NCI-H2196 (cell line): ENCODE data around the gene ARL13B.
"Not testable (repeated sequence)": the region's sequence is repeated elsewhere in the genome, so short reads cannot be mapped to it uniquely, and the experiment has no call there.

ENCODE experiments used
- DNase-seq: peaks from one replicate; lab custom pipeline; 2025; ENCODE audit not compliant: unreplicated experiment; lab: John Stamatoyannopoulos, UW

ARL13B gene

GRCh38 chr3:93979850-93980676 is at the start of gene ARL13B:
Gene ARL13B (plus strand): TSS chr3:93980155. CDS start chr3:93980424, 269 bp downstream.
- peak; percentile 100 for DNase-seq

GRCh38 chr3:93931597-93932229 is 48.2 kb upstream of the ARL13B start:
- no peak for DNase-seq

DNA sequence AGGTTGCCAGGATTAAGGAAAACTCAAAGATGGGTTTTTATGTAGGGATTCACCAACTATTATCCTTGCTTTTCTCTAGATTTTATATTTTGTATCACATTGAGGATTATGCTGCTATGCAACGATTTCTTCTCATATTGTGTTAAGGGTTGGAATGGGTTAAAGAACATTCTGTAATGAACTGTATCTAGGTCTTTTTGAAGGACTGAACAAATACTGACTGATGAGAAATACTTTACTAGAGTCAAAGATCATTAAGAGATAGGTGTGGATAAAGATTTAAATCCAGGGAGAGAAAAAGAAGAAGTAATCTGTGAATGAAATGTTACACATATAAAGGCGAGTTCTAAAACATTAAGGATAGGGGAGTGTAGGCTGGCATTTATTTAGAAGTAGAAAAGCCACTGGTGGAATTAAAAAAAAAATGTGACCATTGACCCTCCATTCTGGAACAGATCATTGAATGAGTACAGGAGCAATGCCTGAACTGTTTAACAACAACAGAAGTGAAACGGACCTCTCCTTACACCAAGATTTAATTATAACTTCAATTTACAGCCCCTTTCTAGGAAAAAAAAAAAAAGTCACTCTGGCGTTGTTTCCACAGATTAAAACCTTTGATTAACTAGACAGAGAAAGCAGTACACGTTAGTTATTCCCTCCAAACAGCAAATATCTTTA is 45.4 kb upstream of the ARL13B start:
- DNase-seq, result no peak

GRCh38 chr3:93936549-93936948 is 43.4 kb upstream of the ARL13B start:
- DNase-seq, result no peak

GRCh38 chr3:93937485-93937884 is 42.5 kb upstream of the ARL13B start:
- not testable (repeated sequence) for DNase-seq

DNA sequence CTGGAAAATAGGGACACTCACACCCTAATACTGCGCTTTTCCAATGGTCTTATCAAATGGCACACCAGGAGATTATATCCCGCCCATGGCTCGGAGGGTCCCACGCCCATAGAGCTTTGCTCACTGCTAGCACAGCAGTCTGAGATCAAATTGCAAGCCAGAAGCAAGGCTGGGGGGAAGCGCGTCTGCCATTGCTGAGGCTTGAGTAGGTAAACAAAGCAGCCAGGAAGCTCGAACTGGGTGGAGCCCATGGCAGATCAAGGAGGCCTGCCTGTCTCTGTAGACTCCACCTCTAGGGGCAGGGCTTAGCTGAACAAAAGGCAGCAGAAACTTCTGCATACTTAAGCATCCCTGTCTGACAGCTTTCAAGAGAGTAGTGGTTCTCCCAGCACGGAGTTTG is 30.0 kb upstream of the ARL13B start:
- not testable (repeated sequence) for DNase-seq

DNA sequence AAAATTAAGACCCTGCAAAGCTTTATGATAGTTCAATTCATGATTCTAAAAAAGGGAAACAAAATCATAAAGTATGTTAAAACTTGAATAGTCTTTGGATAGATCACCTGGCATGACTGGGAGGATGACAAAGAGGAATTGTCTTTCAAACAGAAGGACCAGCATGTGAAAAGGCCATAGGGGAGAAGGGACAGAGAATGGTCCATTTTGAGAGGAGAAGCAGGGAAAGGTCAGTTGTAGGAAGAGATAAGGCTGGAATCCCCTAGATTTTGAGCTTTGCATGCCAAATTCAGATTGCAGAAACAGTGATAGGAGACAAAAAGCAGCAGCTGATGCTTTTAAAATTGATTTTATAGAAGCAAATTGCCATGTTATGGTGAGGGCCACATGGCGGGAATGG is 18.9 kb upstream of the ARL13B start:
- DNase-seq, result no peak

DNA sequence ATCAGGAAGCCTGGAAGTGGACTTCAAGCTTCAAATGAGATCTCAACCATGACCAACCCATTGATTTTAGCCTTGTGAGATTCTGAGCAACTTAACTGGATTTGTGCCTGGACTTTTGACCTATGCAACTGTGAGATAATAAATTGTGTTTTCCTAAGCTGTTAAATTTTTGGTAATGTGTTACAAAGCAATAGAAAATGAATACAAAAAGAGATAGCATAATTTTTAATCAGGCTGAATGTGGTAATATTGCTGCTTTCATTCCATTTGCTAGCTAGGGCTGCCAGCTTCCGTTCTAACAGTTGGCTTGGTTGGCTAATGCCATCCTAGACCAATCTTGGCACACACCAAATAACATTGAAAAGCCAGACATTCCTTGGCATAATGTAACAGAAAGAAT is 18.5 kb upstream of the ARL13B start:
- DNase-seq, result no peak

DNA sequence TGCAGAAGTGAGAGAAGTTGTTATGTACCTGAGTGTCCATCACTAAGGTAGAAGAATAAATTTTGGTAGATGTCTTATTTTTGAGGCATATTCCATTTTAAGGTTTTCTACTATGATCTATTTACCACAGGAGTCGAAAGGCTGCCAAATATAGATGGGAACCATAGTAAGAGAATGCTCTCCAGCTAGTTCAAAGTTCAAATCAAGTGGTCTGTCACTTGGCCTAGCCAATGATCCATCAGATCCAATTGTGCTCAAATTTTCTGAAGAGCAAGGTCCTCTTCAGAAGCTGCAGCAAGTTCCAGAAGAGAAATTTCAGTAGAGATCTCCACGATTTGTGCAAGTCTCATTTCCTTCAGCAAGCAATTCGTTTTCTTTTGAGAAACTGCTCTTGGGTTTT is 17.2 kb upstream of the ARL13B start:
- no peak for DNase-seq

GRCh38 chr3:93965106-93965505 is 14.8 kb upstream of the ARL13B start:
- not testable (repeated sequence) for DNase-seq

DNA sequence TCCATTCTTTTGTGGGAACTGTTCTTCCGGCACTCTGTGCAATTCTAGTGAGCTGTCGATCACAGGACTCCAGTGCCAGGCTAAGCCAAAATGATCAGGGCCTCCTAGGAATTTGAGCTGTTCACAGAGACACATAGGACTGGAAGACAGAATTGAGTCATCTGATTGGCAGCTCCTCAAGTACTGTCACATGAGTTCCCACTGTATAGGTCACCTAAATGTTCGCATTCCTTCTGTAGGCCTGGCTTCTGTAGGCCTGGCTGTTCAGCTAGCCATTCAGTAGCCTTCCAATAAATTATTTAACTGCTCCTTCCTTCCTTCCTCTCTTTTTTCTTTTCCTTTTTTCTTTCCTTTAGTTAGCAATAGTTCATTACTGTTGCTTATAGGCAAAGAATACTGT is 10.5 kb upstream of the ARL13B start:
- DNase-seq, result no peak

- DNase-seq, result no peak
These were observed 10.0 kb upstream of the ARL13B start for GRCh38 chr3:93969997-93970396.

- peak; percentile 61 for DNase-seq
These were observed 6.5 kb upstream of the ARL13B start, which contains the start of gene PROS1 for GRCh38 chr3:93973131-93974126. Gene PROS1 (minus strand): TSS chr3:93973896. CDS start chr3:93973749, 147 bp downstream.

DNA sequence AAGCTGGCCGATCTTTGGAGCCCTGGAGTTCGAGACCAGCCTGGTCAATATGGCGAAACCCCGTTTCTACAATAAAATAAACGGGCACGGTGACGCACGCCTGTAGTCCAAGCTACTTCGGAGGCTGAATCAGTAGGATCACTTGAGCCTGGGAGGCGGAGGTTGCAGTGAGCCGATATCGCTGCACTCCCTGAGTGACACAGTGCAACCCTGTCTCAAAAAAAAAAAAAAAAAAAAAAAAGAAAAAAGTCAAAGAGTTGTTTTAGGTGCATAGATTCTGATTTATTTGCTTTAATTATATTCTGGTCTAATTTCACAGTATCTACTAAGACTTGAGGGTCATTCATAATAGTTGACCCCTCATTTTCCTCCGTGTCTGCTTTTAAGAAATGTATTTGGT is 1.7 kb downstream of the ARL13B start:
- no peak for DNase-seq

DNA sequence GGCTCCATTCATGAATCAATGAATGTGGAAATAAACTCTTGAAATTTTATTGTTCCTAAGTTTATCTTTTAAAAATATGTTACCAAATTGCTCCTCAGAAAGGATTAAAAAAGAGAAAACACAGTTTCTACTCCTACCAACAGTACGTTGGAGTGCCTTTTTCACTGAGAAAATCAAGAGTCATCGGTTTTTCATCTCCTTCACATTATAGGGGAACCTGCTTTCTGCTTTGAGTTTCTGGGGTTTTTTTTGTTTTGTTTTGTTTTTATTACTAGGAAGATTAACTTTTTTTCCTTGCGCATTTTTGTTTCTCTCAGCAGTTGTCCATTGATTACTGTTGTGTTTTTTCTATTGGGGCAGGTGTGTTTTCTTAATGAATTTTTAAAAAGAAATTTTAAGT is 3.5 kb downstream of the ARL13B start:
- DNase-seq, result no peak

DNA sequence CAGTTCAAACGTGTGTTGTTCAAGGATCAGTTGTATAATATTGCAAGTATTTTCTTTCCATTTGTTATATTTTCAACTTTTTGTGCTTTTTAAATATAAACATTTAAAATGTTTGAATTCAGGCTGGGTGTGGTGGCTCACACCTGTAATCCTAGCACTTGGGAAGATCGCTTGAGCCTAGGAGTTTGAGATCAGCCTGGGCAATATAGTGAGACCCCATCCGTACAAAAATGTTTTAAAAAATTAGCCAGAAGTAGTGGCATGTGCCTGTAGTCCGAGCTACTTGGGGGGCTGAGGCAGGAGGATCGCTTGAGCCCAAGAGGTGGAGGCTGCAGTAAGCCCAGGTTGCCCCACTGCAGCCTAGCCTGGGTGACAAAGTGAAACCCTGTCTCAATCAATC is 4.7 kb downstream of the ARL13B start:
- no peak for DNase-seq

DNA sequence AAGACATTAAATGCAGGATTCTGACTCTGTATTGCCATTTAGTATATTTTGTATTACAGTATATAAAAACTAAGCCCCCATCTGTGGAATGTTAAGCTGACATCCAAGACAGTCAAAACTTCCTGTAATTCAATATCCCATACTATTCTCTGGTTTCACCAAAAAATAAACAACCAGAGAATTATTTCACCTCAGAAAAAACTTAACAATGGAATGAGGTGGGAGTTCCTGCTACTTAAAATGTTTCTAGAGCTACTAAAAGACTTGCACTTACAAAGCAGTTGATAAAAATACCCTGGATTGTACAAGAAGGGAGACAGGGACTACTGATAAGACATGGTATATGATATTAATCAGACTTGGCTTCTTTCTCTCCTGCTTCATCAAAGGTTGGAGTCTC is 8.3 kb downstream of the ARL13B start:
- no peak for DNase-seq

GRCh38 chr3:93988764-93989163 is 8.8 kb downstream of the ARL13B start:
- DNase-seq, result no peak

DNA sequence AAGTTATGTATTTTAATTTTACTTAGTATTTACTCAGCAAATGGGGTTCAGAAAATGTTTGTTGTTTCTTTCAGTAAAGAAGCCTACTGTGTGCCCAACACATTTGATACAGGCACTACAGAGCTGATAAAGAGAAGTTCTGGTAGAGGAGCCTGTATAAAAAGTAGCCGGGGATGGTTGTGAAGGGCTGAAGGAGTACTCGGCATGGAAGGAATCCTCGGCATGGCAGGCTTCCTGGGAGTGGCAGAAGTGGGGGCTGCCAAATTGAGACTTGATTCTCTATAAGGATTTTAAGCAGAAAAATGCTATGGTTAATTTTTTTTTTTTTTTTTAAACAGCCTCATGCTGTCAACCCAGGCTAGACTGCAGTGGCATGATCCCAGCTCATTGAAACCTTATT is 9.3 kb downstream of the ARL13B start:
- no peak for DNase-seq

GRCh38 chr3:93991631-93992030 is 11.7 kb downstream of the ARL13B start:
- DNase-seq, result no peak

DNA sequence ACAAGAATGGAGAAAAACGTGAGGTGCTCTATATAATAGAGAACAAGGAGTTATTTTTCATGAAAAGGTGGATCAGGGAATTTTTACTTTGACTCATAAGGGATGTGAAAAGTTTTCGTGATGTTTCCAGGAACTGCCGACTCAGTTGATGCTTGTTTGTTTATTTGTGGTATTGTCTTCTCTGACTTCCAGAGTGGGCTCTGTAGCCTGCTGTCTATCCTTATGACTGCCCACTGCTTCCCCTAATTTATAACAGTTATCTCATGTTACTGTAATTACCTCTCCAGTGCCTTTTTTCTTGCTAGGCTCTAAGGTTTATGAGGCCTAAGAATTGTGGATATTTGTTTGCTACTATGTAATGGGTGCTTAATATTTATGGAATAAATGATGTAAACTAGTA is 12.3 kb downstream of the ARL13B start:
- DNase-seq, result no peak
